GM10266 (cell line): Measurements from ENCODE around the gene COMMD7.

Experiments
- DNase-seq: peaks from one replicate; pipeline ENCODE4 v3.0.0; 2012; ENCODE audit errors: extremely low spot score
- TF ChIP-seq, protein P1 (sequence below): IDR thresholded peaks from 2 replicates; pipeline ENCODE4 v1.5.1; 2012; ENCODE audit warnings: mild to moderate bottlenecking, low read depth; ENCODE audit not compliant: control insufficient read depth, insufficient read depth; ENCODE audit errors: missing control alignments

Gene COMMD7

DNA sequence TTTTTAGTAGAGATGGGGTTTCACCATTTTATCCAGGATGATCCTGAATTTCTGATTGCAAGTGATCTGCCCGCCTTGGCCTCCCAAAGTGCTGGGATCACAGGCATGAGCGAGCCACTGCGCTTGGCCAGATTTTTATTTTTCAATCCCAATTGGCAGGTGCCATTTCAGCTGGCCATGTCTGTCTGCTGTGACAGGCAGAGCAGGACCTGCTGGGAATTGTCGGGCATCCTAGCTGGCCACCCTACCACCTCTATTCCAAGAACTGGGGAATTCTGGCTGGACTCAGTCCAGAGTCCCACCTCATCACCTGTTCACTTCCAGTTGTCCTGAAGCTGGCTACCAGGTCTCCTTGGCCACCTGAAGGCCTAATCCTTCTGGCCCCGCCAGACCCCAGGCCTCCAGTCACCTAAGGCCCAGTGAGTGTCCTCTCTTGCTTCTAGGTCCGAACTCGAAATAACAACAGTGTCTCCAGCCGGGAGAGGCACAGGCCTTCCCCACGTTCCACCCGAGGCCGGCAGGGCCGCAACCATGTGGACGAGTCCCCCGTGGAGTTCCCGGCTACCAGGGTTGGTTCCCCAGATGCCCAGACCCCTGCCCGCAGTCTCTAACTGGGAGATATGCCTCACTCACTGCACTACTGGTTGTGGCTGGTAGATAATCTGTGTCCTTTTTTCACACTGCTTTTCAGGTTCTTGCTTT is 42.9 kb upstream of the COMMD7 start:
- TF ChIP-seq, protein P1, sequence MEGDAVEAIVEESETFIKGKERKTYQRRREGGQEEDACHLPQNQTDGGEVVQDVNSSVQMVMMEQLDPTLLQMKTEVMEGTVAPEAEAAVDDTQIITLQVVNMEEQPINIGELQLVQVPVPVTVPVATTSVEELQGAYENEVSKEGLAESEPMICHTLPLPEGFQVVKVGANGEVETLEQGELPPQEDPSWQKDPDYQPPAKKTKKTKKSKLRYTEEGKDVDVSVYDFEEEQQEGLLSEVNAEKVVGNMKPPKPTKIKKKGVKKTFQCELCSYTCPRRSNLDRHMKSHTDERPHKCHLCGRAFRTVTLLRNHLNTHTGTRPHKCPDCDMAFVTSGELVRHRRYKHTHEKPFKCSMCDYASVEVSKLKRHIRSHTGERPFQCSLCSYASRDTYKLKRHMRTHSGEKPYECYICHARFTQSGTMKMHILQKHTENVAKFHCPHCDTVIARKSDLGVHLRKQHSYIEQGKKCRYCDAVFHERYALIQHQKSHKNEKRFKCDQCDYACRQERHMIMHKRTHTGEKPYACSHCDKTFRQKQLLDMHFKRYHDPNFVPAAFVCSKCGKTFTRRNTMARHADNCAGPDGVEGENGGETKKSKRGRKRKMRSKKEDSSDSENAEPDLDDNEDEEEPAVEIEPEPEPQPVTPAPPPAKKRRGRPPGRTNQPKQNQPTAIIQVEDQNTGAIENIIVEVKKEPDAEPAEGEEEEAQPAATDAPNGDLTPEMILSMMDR: no peak
- no peak for DNase-seq

DNA sequence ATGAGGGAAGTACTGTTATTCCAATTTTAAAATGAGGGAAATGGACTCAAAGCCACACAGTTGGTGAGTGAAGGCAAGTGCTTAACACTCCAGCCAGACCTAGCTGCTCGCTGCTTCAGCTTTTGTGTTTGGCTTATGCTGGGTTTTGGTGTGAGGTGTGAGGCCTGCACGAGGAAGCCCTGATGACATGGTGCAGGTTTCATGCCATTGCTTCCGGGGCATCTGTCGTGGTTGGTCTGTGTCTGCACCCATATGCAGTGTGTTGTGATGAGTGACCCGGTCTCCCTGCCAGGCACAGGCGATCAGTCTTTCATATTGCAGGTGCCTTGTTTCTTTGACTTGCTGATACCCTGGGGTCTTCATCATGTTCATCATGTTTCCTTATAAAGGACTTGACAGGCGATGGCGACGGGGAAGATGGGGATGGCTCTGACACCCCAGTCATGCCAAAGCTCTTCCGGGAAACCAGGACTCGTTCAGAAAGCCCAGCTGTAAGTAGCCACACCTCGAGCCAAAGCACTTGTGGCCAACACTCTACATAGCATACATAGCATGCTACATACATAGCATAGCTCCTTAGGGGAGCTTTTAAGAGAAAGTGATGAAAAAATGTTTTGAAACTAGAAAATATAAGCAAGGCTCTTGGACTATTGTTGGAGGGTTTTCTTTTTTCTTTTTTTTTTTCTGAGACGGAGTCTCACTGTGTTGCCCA is 41.3 kb upstream of the COMMD7 start:
- DNase-seq: no peak
- TF ChIP-seq, protein P1: no peak

DNA sequence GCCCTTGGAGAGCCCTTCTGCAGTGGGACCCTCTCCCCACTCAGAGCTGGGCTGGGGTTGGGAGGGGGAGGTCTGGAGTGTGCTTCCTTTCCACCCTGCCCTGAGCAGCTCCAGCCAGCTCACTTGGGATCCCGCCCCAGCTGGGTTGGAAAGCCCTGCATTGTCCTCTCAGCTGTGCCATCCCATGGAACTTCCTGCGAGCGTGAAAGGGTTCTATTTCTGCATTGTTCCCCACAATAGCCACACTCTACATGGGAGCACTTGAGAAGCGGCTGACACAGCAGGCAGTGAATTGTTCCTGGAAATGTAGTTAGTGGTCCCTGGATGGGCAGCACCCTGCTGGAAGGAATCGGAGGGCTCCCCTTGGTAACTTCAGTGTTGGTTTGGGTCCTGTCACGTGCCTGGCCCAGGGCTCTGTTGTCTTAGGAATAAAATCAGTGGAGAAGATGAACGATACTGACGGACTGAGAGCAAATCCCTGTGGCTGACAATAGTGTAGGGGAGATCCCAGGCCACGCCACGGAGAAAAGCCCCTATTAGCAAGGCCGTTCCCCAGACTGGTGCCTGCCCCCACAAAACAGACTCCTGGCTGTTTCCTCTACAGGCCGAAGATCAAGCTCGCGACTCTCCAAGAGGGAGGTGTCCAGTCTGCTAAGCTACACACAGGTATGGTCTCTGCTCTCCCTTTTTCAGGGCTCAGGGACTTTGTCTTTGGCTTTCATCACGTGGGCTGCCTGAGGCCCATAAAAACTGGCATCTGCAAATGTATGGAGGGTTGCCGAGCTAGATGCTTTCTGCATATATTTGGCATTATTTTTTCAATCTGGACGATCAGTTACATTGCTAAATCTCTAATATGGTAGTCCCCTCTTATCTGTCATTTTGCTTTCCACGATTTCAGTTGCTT is 37.7 kb upstream of the COMMD7 start:
- TF ChIP-seq, protein P1: no peak

DNA sequence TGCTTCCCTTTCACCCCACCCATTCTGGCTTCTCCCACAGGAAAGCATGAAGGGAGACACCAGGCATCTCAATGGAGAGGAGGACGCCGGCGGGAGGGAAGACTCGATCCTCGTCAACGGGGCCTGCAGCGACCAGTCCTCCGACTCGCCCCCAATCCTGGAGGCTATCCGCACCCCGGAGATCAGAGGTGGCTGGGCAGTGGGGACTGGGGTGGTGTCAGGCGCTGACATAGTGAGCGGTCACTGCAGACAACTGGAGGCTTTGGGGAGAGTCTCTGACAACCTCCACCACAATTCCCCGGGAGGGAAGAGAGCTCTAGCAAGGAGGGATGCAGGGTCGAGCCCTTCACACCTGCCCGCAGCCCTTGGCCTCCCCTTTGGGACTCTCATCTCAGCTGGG is 37.0 kb upstream of the COMMD7 start:
- no peak for DNase-seq
- TF ChIP-seq, protein P1: no peak

More for the DNA sequence above, 37.7 kb upstream of the COMMD7 start:
- DNase-seq: no peak

DNA sequence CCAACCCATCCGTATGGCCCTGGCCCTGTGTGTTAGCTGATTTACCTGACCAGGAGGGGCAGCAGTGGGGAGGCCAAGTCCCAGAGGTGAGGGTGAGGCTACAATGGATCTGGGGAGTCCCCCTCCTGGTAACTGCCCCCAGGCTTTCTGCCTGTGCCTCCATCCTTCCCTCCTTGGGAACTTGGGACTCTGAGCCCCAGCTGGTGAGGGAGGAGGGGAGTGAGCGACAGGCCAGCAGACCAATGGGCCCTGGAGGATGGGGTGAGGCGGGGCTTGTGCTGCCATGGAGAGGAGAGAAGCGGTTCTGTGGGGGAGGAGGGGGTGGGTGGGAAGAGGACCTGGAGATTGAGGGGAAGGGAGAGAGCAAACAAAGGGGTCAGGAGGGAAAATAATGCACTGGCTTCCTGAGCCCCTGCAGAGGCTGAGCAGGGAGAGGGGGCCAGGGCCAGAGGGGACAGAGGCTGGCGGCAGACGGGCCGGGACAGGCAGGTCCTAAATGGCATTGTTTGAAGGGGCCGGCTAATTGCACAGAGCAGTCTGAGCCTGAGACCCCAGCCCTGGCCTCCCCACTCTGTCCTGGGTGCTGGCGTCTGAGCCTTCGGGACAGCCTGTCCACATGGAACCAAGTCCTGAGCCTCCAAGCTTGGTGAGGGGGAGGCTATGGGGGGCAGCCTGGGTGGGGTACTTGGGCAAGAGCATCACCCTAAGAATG is 36.4 kb upstream of the COMMD7 start:
- TF ChIP-seq, protein P1: no peak
- DNase-seq: no peak

DNA sequence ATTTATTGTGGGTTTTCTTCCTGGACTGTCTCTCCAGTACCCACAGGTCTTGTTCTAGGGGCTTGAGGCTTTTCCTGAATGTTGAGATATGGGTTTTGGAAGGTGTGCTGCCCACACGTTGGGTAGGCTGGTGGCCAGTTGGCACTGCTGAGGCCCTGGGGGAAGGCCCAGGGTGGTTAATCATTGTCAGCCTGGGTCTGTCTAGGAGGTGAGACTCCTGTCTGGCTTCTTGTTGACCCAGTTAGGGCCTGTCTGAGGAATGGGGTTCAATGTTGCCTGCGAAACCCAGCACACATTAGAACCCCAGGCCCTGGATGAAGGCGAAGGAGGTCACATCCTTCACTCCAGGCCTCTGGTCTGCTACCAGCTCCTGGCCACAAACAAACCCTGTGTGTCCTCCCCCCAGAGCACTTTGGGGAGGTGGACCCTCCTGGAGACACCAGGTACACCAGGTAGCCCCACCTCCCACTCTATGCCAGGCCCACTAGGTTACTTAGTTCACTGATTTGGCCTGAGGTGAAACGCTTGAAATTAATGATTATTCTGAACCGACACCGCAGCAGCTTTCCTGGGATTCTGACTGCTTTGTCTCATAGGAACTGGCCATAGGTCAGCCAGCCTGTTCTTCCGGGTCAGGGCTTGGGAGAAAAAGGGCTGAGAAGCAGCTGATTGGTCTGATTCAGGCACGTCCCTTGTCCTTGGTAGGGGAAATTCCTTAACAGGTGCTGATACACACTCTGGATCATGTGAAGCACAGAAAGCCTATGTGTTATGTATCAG is 34.1 kb upstream of the COMMD7 start:
- TF ChIP-seq, protein P1: no peak
- DNase-seq: no peak
